WTC11 (cell line): ENCODE measurements around the gene C13orf46.

Source experiments
- ATF1 ChIP-seq: sonication (generic); formaldehyde crosslinking; IDR thresholded peaks from 2 replicates; pipeline ENCODE4 v1.8.1; 2023; ENCODE audit warnings: mild to moderate bottlenecking, moderate library complexity, missing genetic modification reagents
- GABPB1 ChIP-seq: sonication (generic); formaldehyde crosslinking; IDR thresholded peaks from 2 replicates; pipeline ENCODE4 v1.8.1; 2023; ENCODE audit warnings: mild to moderate bottlenecking, missing genetic modification reagents
- MXD4 ChIP-seq: fragments of 250-450 bp; sonication (Bioruptor Pico); IDR thresholded peaks from 2 replicates; pipeline ENCODE4 v1.8.0; 2021; ENCODE audit warnings: mild to moderate bottlenecking, moderate library complexity, borderline replicate concordance
- NFATC4 ChIP-seq: fragments of 250-450 bp; sonication (Bioruptor Pico); IDR thresholded peaks from 2 replicates; pipeline ENCODE4 v1.9.0; 2021; ENCODE audit warnings: mild to moderate bottlenecking
- SP1 ChIP-seq: sonication (generic); formaldehyde crosslinking; conservative IDR thresholded peaks from 2 replicates; pipeline ENCODE4 v1.8.1; 2022; ENCODE audit warnings: missing genetic modification reagents
- STAT6 ChIP-seq: sonication (generic); formaldehyde crosslinking; conservative IDR thresholded peaks from 2 replicates; pipeline ENCODE4 v1.8.1; 2023; ENCODE audit warnings: mild to moderate bottlenecking, low read depth, missing genetic modification reagents, moderate library complexity
- ZBTB43 ChIP-seq: sonication (generic); formaldehyde crosslinking; IDR thresholded peaks from 2 replicates; pipeline ENCODE4 v1.8.1; 2023; ENCODE audit warnings: mild to moderate bottlenecking, missing genetic modification reagents
- ZNF121 ChIP-seq: sonication (generic); formaldehyde crosslinking; IDR thresholded peaks from 2 replicates; pipeline ENCODE4 v1.8.0; 2023; ENCODE audit warnings: missing genetic modification reagents
- TF ChIP-seq, protein P1 (sequence below): sonication (generic); formaldehyde crosslinking; IDR thresholded peaks from 2 replicates; pipeline ENCODE4 v1.8.0; 2023; ENCODE audit warnings: missing genetic modification reagents
- TF ChIP-seq, protein P2 (sequence below): fragments of 200-600 bp; IDR thresholded peaks from 2 replicates; pipeline ENCODE4 v1.8.0; 2022; ENCODE audit warnings: antibody characterized with exemption
- TF ChIP-seq, protein P3 (sequence below): sonication (generic); formaldehyde crosslinking; IDR thresholded peaks from 2 replicates; pipeline ENCODE4 v1.8.1; 2022; ENCODE audit warnings: low read depth, missing genetic modification reagents, borderline replicate concordance
- TF ChIP-seq, protein P4 (sequence below): fragments of 250-450 bp; sonication (Bioruptor Pico); IDR thresholded peaks from 2 replicates; pipeline ENCODE4 v2.1.2; 2022; ENCODE audit warnings: mild to moderate bottlenecking, moderate library complexity
- TF ChIP-seq, protein P5 (sequence below): sonication (generic); formaldehyde crosslinking; IDR thresholded peaks from 2 replicates; pipeline ENCODE4 v1.8.1; 2023; ENCODE audit warnings: mild to moderate bottlenecking, missing genetic modification reagents, moderate library complexity
- TF ChIP-seq, protein P6 (sequence below): sonication (generic); formaldehyde crosslinking; IDR thresholded peaks from 2 replicates; pipeline ENCODE4 v1.8.0; 2023; ENCODE audit warnings: mild to moderate bottlenecking, missing genetic modification reagents

DNA sequence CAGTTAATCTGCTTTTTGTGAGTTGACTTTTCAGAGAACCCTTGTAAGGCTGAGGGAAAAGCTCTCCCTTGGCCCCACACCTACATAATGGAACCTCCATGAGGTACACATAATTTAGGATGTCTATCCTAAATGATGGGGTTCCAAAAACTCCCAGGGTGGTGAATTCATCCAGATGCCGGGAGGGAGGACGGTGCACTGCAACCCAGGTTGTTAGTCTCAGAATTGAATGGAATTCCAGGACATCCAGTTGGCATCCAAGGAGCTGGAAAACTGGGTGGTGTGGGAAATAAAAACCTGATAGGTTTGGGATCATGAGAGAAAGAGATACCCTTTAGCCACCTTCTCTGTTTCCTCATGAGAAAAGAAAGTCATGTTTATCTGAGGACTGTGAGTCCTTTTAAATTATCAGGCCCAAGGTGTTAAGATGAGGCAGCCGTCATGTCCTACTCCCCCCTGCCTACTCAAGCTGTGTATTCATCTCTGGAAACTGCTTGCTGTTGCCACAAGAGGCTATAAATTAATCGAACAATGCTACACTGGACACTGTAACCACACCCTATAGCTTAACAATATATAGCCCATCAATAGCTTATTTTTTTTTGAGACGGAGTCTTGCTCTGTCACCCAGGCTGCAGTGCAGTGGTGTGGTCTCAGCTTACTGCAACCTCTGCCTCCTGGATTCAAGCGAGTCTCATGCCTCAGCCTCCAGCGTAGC, 49.5 kb downstream of the C13orf46 start:
- TF ChIP-seq, protein P1, sequence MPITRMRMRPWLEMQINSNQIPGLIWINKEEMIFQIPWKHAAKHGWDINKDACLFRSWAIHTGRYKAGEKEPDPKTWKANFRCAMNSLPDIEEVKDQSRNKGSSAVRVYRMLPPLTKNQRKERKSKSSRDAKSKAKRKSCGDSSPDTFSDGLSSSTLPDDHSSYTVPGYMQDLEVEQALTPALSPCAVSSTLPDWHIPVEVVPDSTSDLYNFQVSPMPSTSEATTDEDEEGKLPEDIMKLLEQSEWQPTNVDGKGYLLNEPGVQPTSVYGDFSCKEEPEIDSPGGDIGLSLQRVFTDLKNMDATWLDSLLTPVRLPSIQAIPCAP (CRISPR knock-in tag) = no peak
- TF ChIP-seq ATF1 (CRISPR knock-in tag) (no peak), MXD4 (CRISPR knock-in tag) (no peak), GABPB1 (CRISPR knock-in tag) (no peak), ZNF121 (CRISPR knock-in tag) (no peak), ZBTB43 (CRISPR knock-in tag) (no peak), NFATC4 (CRISPR knock-in tag) (no peak), SP1 (no peak), STAT6 (no peak)
- TF ChIP-seq, protein P2, sequence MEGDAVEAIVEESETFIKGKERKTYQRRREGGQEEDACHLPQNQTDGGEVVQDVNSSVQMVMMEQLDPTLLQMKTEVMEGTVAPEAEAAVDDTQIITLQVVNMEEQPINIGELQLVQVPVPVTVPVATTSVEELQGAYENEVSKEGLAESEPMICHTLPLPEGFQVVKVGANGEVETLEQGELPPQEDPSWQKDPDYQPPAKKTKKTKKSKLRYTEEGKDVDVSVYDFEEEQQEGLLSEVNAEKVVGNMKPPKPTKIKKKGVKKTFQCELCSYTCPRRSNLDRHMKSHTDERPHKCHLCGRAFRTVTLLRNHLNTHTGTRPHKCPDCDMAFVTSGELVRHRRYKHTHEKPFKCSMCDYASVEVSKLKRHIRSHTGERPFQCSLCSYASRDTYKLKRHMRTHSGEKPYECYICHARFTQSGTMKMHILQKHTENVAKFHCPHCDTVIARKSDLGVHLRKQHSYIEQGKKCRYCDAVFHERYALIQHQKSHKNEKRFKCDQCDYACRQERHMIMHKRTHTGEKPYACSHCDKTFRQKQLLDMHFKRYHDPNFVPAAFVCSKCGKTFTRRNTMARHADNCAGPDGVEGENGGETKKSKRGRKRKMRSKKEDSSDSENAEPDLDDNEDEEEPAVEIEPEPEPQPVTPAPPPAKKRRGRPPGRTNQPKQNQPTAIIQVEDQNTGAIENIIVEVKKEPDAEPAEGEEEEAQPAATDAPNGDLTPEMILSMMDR = no peak
- TF ChIP-seq, protein P3, sequence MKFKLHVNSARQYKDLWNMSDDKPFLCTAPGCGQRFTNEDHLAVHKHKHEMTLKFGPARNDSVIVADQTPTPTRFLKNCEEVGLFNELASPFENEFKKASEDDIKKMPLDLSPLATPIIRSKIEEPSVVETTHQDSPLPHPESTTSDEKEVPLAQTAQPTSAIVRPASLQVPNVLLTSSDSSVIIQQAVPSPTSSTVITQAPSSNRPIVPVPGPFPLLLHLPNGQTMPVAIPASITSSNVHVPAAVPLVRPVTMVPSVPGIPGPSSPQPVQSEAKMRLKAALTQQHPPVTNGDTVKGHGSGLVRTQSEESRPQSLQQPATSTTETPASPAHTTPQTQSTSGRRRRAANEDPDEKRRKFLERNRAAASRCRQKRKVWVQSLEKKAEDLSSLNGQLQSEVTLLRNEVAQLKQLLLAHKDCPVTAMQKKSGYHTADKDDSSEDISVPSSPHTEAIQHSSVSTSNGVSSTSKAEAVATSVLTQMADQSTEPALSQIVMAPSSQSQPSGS (CRISPR knock-in tag) = no peak
- TF ChIP-seq, protein P4, sequence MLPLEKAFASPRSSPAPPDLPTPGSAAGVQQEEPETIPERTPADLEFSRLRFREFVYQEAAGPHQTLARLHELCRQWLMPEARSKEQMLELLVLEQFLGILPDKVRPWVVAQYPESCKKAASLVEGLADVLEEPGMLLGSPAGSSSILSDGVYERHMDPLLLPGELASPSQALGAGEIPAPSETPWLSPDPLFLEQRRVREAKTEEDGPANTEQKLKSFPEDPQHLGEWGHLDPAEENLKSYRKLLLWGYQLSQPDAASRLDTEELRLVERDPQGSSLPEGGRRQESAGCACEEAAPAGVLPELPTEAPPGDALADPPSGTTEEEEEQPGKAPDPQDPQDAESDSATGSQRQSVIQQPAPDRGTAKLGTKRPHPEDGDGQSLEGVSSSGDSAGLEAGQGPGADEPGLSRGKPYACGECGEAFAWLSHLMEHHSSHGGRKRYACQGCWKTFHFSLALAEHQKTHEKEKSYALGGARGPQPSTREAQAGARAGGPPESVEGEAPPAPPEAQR (CRISPR knock-in tag) = no peak
- TF ChIP-seq, protein P5, sequence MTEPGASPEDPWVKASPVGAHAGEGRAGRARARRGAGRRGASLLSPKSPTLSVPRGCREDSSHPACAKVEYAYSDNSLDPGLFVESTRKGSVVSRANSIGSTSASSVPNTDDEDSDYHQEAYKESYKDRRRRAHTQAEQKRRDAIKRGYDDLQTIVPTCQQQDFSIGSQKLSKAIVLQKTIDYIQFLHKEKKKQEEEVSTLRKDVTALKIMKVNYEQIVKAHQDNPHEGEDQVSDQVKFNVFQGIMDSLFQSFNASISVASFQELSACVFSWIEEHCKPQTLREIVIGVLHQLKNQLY = no peak
- TF ChIP-seq, protein P6, sequence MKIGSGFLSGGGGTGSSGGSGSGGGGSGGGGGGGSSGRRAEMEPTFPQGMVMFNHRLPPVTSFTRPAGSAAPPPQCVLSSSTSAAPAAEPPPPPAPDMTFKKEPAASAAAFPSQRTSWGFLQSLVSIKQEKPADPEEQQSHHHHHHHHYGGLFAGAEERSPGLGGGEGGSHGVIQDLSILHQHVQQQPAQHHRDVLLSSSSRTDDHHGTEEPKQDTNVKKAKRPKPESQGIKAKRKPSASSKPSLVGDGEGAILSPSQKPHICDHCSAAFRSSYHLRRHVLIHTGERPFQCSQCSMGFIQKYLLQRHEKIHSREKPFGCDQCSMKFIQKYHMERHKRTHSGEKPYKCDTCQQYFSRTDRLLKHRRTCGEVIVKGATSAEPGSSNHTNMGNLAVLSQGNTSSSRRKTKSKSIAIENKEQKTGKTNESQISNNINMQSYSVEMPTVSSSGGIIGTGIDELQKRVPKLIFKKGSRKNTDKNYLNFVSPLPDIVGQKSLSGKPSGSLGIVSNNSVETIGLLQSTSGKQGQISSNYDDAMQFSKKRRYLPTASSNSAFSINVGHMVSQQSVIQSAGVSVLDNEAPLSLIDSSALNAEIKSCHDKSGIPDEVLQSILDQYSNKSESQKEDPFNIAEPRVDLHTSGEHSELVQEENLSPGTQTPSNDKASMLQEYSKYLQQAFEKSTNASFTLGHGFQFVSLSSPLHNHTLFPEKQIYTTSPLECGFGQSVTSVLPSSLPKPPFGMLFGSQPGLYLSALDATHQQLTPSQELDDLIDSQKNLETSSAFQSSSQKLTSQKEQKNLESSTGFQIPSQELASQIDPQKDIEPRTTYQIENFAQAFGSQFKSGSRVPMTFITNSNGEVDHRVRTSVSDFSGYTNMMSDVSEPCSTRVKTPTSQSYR = no peak
